HCT116 (cell line): Measurements from ENCODE around the gene IGSF9. TPM values are rescaled to one million over a fixed set of nuclear protein-coding genes. Genes with fewer than 3 reads are reported as not detected.

Experiments used
- ATAC-seq: fragments of 200-7000 bp; cut with Tn5 transposase; 2 replicates; pipeline ENCODE4 v1.9.1; 2020; ENCODE audit warnings: mild to moderate bottlenecking, moderate library complexity
- BruUV-seq: library from RNA; stranded (reverse); fragments of 400-500 nt; replicated peaks from 2 replicates; lab custom pipeline; 2021; lab: Mats Ljungman, UMichigan
- CTCF ChIA-PET: fragments of 300-600 bp; sonication (Branson Sonifier 250); formaldehyde crosslinking; loops from one replicate; lab custom pipeline; 2021; ENCODE audit warnings: antibody characterized with exemption; lab: Charles Lee
- POLR2A ChIA-PET: fragments of 300-600, 350-600 bp; sonication (Branson Sonifier 250); formaldehyde crosslinking; loops from one replicate; lab custom pipeline; 2021; ENCODE audit warnings: antibody characterized with exemption; lab: Charles Lee
- RAD21 ChIA-PET, 2 experiments: fragments of 300-600 bp; sonication (Branson Sonifier 250); formaldehyde crosslinking; loops; one replicate each; lab custom pipeline; 2023; ENCODE audit warnings: low total read pairs in 2 of 2; ENCODE audit not compliant: uncharacterized antibody in 2 of 2, unreplicated experiment in 2 of 2, low non-redundant PET in 1 of 2; lab: Charles Lee
- DNase-seq: peaks from one replicate; pipeline ENCODE4 v3.0.0-alpha.2; 2010; ENCODE audit warnings: low read depth, low spot score
- H2AFZ ChIP-seq: fragments of 200-600 bp; shearing (Covaris generic), sonication (generic); 2 replicates; pipeline ENCODE4 v1.6.1; 2017; ENCODE audit warnings: low read depth, mixed run types, mixed read lengths, antibody characterized with exemption, low read length; ENCODE audit not compliant: poor library complexity, severe bottlenecking
- H3K27ac ChIP-seq: 2 replicates; pipeline ENCODE4 v1.5.1; 2012; ENCODE audit warnings: low read depth, low read length
- H3K27me3 ChIP-seq: fragments of 200-600 bp; sonication (generic); 2 replicates; pipeline ENCODE4 v1.6.1; 2016; ENCODE audit warnings: mixed run types, low read length, mixed read lengths; ENCODE audit not compliant: insufficient read depth
- H3K36me3 ChIP-seq, 2 experiments: fragments of 200-500 bp in 1 of 2; fragments of 200-600 bp in 1 of 2; sonication (Bioruptor generic) in 1 of 2; sonication (generic) in 1 of 2; 2 replicates each; pipeline versions ENCODE4 v1.5.1 to v1.6.1; 2014 to 2016; ENCODE audit warnings: low read length in 2 of 2, inconsistent platforms in 1 of 2, mixed read lengths in 1 of 2, mixed run types in 1 of 2; ENCODE audit not compliant: insufficient read depth in 2 of 2, control insufficient read depth in 1 of 2
- H3K4me1 ChIP-seq, 2 experiments: fragments of 200-600 bp in 1 of 2; sonication (generic) in 1 of 2; 2 replicates each; pipeline versions ENCODE4 v1.5.1 to v1.6.1; 2012 to 2017; ENCODE audit warnings: low read length in 2 of 2, inconsistent platforms in 1 of 2, mild to moderate bottlenecking in 1 of 2, mixed read lengths in 1 of 2, mixed run types in 1 of 2, moderate library complexity in 1 of 2; ENCODE audit not compliant: insufficient read depth in 2 of 2, control insufficient read depth in 1 of 2
- H3K4me2 ChIP-seq: fragments of 200-600 bp; sonication (generic); 2 replicates; pipeline ENCODE4 v1.6.1; 2017; ENCODE audit warnings: mixed run types, low read length, mixed read lengths
- H3K4me3 ChIP-seq, 2 experiments: fragments of 200-600 bp in 1 of 2; sonication (generic) in 1 of 2; replicated peaks in 1 of 2; 2 replicates each; pipeline ENCODE4 v1.5.1; 2011 to 2016; ENCODE audit warnings: low read length in 2 of 2, control low read depth in 1 of 2, low read depth in 1 of 2, mild to moderate bottlenecking in 1 of 2, mixed read lengths in 1 of 2, mixed run types in 1 of 2
- H3K79me2 ChIP-seq: fragments of 200-600 bp; sonication (generic); 2 replicates; pipeline ENCODE4 v1.6.1; 2017; ENCODE audit warnings: mild to moderate bottlenecking, mixed run types, low read length, moderate library complexity, mixed read lengths; ENCODE audit not compliant: insufficient read depth
- H3K9ac ChIP-seq: fragments of 200-600 bp; sonication (generic); 2 replicates; pipeline ENCODE4 v1.6.1; 2016; ENCODE audit warnings: low read length, mixed read lengths
- H3K9me2 ChIP-seq: fragments of 200-600 bp; sonication (generic), shearing (Covaris generic); 2 replicates; pipeline ENCODE4 v1.6.1; 2017; ENCODE audit warnings: mixed run types, mild to moderate bottlenecking, moderate library complexity; ENCODE audit not compliant: insufficient read depth
- H3K9me3 ChIP-seq, 2 experiments: fragments of 200-500 bp in 1 of 2; fragments of 200-600 bp in 1 of 2; sonication (Bioruptor generic) in 1 of 2; sonication (generic) in 1 of 2; 2 replicates each; pipeline ENCODE4 v1.6.1; 2014 to 2017; ENCODE audit warnings: low read length in 2 of 2, mixed read lengths in 2 of 2, inconsistent platforms in 1 of 2, low read depth in 1 of 2, mild to moderate bottlenecking in 1 of 2, mixed run types in 1 of 2, moderate library complexity in 1 of 2; ENCODE audit not compliant: control insufficient read depth in 1 of 2, insufficient read depth in 1 of 2
- H4K20me1 ChIP-seq: fragments of 200-600 bp; sonication (generic), shearing (Covaris generic); 2 replicates; pipeline ENCODE4 v1.6.1; 2017; ENCODE audit warnings: mixed run types, mild to moderate bottlenecking, moderate library complexity; ENCODE audit not compliant: insufficient read depth
- CBX3 ChIP-seq: IDR thresholded peaks from 2 replicates; pipeline ENCODE4 v1.6.1; 2012; ENCODE audit warnings: low read depth
- CEBPB ChIP-seq: IDR thresholded peaks from 2 replicates; pipeline ENCODE4 v1.6.1; 2012; ENCODE audit warnings: low read depth
- ELF1 ChIP-seq: IDR thresholded peaks from 2 replicates; pipeline ENCODE4 v1.6.1; 2012; ENCODE audit warnings: low read depth, borderline replicate concordance
- FOSL1 ChIP-seq: IDR thresholded peaks from 2 replicates; pipeline ENCODE4 v1.6.1; 2012; ENCODE audit warnings: low read depth
- JUND ChIP-seq: IDR thresholded peaks from 2 replicates; pipeline ENCODE4 v1.6.1; 2012
- POLR2A ChIP-seq: IDR thresholded peaks from 2 replicates; pipeline ENCODE4 v1.7.0; 2011; ENCODE audit warnings: borderline replicate concordance; ENCODE audit not compliant: insufficient read depth, insufficient read length; ENCODE audit errors: extremely low read depth
- RAD21 ChIP-seq: IDR thresholded peaks from 2 replicates; pipeline ENCODE4 v1.6.1; 2012; ENCODE audit warnings: low read depth, mild to moderate bottlenecking
- SIN3A ChIP-seq: IDR thresholded peaks from 2 replicates; pipeline ENCODE4 v1.6.1; 2012; ENCODE audit warnings: low read depth
- SP1 ChIP-seq: IDR thresholded peaks from 2 replicates; pipeline ENCODE4 v1.6.1; 2012; ENCODE audit warnings: low read depth
- SRF ChIP-seq: IDR thresholded peaks from 2 replicates; pipeline ENCODE4 v1.6.1; 2012; ENCODE audit warnings: low read depth
- TCF7L2 ChIP-seq: IDR thresholded peaks from 2 replicates; pipeline ENCODE4 v1.7.0; 2011; ENCODE audit warnings: borderline replicate concordance, inconsistent platforms; ENCODE audit not compliant: insufficient read depth, insufficient read length; ENCODE audit errors: extremely low read depth
- YY1 ChIP-seq: IDR thresholded peaks from 2 replicates; pipeline ENCODE4 v1.6.1; 2011; ENCODE audit warnings: low read length, low read depth, moderate library complexity, mild to moderate bottlenecking; ENCODE audit not compliant: insufficient replicate concordance; ENCODE audit errors: extremely low read depth
- ZFX ChIP-seq: fragments of 450-650 bp; IDR thresholded peaks from 2 replicates; pipeline ENCODE4 v1.6.1; 2017
- ZNF274 ChIP-seq: fragments of 200-500 bp; sonication (Bioruptor generic); IDR thresholded peaks from 2 replicates; pipeline ENCODE4 v1.6.1; 2014; ENCODE audit warnings: mild to moderate bottlenecking, low read depth, low read length, inconsistent platforms
- intact Hi-C: fragments of 100-400 bp; cut with micrococcal nuclease; formaldehyde crosslinking; loops from 2 replicates; pipeline ENCODE4 v1.10.0; 2022
- total RNA-seq: library from RNA; stranded (reverse); gene quantifications from one replicate; pipeline ENCODE4 v1.2.1, GENCODE V29; 2021; ENCODE audit not compliant: unreplicated experiment
- TF ChIP-seq, protein P1 (sequence below): IDR thresholded peaks from 2 replicates; pipeline ENCODE4 v1.6.1; 2012; ENCODE audit warnings: low read depth
- TF ChIP-seq, protein P2 (sequence below), 3 experiments: fragments of 200-600 bp in 1 of 3; sonication (generic) in 1 of 3; IDR thresholded peaks in 2 of 3; conservative IDR thresholded peaks in 1 of 3; 2 replicates each; pipeline ENCODE4 v1.5.1; 2012 to 2017; ENCODE audit warnings: low read depth in 2 of 3, low read length in 2 of 3, antibody characterized with exemption in 1 of 3, borderline replicate concordance in 1 of 3, control low read depth in 1 of 3, mild to moderate bottlenecking in 1 of 3, mixed read lengths in 1 of 3, mixed run types in 1 of 3, moderate library complexity in 1 of 3; ENCODE audit not compliant: insufficient read depth in 1 of 3
- TF ChIP-seq, protein P3 (sequence below): IDR thresholded peaks from 2 replicates; pipeline ENCODE4 v1.6.1; 2011; ENCODE audit warnings: mild to moderate bottlenecking, low read length, moderate library complexity; ENCODE audit not compliant: insufficient replicate concordance; ENCODE audit errors: extremely low read depth

Gene IGSF9
- total RNA-seq, 1 experiment from 2014 or later, result 10.3 TPM

DNA sequence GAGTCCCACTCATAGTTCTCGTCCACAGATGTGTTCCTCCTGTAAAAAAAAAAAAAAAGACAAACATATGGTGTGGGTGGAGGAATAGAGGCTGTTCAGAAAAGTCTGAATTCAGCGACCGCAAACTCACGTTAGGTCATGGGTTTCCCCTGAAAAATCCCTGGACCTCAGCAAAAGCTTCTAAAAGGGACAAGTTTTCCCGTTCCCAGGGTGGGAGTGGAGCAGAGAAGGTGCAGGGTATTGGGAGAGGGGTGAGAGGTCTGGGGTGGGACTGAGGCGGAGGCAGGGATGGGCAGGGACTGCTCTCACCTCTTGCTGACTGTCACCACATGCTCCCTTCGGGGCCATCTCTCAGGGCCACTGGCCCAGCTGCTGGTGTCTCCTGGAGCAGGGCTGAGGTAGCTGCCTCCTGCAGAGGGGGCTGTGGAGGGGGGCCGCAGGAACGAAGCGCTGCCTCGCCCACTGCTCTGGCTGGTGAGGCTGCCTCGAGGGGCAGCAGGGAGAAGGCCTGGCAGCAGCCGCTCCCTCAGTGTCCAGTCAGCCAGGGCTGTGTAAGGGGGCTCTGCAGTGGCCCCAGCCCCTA, 17.5 kb downstream of the IGSF9 start:
- intact Hi-C loops, result no loop called here
- Histone ChIP-seq H3K27me3 (no peaks in the 10 kb centered on the region), H3K27ac (no peak overlapping the region), H3K4me3 (no peak overlapping the region), H3K9me2 (no peaks in the 10 kb centered on the region), H3K79me2 (peaks cover 15% of the 10 kb centered on the region), H2AFZ (no peak overlapping the region), H3K9ac (no peak overlapping the region), H3K4me1 (peaks cover 16 to 35% of the 10 kb centered on the region in 2 experiments), H3K9me3 (no peaks in the 10 kb centered on the region), H4K20me1 (no peaks in the 10 kb centered on the region; the same call in 1 of the 2 replicates), H3K36me3 (no peaks in the 10 kb centered on the region; a peak in 1 of 4 replicates), H3K4me2 (no peak overlapping the region)
- no peak for TF ChIP-seq RAD21
- TF ChIP-seq SP1, result no peak
- no peak for TF ChIP-seq POLR2A
- TF ChIP-seq, protein P1, sequence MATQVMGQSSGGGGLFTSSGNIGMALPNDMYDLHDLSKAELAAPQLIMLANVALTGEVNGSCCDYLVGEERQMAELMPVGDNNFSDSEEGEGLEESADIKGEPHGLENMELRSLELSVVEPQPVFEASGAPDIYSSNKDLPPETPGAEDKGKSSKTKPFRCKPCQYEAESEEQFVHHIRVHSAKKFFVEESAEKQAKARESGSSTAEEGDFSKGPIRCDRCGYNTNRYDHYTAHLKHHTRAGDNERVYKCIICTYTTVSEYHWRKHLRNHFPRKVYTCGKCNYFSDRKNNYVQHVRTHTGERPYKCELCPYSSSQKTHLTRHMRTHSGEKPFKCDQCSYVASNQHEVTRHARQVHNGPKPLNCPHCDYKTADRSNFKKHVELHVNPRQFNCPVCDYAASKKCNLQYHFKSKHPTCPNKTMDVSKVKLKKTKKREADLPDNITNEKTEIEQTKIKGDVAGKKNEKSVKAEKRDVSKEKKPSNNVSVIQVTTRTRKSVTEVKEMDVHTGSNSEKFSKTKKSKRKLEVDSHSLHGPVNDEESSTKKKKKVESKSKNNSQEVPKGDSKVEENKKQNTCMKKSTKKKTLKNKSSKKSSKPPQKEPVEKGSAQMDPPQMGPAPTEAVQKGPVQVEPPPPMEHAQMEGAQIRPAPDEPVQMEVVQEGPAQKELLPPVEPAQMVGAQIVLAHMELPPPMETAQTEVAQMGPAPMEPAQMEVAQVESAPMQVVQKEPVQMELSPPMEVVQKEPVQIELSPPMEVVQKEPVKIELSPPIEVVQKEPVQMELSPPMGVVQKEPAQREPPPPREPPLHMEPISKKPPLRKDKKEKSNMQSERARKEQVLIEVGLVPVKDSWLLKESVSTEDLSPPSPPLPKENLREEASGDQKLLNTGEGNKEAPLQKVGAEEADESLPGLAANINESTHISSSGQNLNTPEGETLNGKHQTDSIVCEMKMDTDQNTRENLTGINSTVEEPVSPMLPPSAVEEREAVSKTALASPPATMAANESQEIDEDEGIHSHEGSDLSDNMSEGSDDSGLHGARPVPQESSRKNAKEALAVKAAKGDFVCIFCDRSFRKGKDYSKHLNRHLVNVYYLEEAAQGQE, result no peak
- no peak for TF ChIP-seq ZNF274
- no peak for TF ChIP-seq FOSL1
- TF ChIP-seq ZFX, result no peak
- no peak for TF ChIP-seq YY1
- TF ChIP-seq JUND, result no peak
- TF ChIP-seq, protein P2, sequence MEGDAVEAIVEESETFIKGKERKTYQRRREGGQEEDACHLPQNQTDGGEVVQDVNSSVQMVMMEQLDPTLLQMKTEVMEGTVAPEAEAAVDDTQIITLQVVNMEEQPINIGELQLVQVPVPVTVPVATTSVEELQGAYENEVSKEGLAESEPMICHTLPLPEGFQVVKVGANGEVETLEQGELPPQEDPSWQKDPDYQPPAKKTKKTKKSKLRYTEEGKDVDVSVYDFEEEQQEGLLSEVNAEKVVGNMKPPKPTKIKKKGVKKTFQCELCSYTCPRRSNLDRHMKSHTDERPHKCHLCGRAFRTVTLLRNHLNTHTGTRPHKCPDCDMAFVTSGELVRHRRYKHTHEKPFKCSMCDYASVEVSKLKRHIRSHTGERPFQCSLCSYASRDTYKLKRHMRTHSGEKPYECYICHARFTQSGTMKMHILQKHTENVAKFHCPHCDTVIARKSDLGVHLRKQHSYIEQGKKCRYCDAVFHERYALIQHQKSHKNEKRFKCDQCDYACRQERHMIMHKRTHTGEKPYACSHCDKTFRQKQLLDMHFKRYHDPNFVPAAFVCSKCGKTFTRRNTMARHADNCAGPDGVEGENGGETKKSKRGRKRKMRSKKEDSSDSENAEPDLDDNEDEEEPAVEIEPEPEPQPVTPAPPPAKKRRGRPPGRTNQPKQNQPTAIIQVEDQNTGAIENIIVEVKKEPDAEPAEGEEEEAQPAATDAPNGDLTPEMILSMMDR (IDR thresholded peaks at IDR 0.05 in 2 of 3, conservative IDR thresholded peaks at IDR 0.05 in 1 of 3; ENCODE audit: borderline replicate concordance in 1 of 3, insufficient read depth in 1 of 3, low read depth in 2 of 3, low read length in 2 of 3), result no peak
- no peak for TF ChIP-seq ELF1
- TF ChIP-seq, protein P3, sequence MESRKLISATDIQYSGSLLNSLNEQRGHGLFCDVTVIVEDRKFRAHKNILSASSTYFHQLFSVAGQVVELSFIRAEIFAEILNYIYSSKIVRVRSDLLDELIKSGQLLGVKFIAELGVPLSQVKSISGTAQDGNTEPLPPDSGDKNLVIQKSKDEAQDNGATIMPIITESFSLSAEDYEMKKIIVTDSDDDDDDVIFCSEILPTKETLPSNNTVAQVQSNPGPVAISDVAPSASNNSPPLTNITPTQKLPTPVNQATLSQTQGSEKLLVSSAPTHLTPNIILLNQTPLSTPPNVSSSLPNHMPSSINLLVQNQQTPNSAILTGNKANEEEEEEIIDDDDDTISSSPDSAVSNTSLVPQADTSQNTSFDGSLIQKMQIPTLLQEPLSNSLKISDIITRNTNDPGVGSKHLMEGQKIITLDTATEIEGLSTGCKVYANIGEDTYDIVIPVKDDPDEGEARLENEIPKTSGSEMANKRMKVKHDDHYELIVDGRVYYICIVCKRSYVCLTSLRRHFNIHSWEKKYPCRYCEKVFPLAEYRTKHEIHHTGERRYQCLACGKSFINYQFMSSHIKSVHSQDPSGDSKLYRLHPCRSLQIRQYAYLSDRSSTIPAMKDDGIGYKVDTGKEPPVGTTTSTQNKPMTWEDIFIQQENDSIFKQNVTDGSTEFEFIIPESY, result no peak
- no peak for TF ChIP-seq CEBPB
- no peak for TF ChIP-seq CBX3
- no peak for TF ChIP-seq TCF7L2
- no peak for TF ChIP-seq SRF
- no peak for TF ChIP-seq SIN3A
- ATAC-seq, result no peak
- no TSS peak for BruUV-seq
- ChIA-PET RAD21 (no interaction called here), POLR2A (no interaction called here), CTCF (interaction anchor here (1.0 kb wide), 1 partner anchor 80 kb away, joined by 3 read pairs; no protein-coding TSS in a partner anchor)
- no peak for DNase-seq
